Left ventricle myocardium inferior (tissue), 1 donor: Measurements from ENCODE around the gene CRYL1. TPM values are rescaled to one million over a fixed set of nuclear protein-coding genes. Genes with fewer than 3 reads are reported as not detected.

ENCODE experiments used
- DNase-seq: peaks from one replicate; pipeline ENCODE4 v3.0.0-alpha.2; 2020
- H3K27ac ChIP-seq: fragments of 200-600 bp; replicated peaks from 2 replicates; pipeline ENCODE4 v1.8.0; 2021
- H3K27me3 ChIP-seq: fragments of 200-600 bp; 2 replicates; pipeline ENCODE4 v1.8.0; 2021; ENCODE audit warnings: low read depth
- H3K36me3 ChIP-seq: fragments of 200-600 bp; 2 replicates; pipeline ENCODE4 v1.8.0; 2021
- H3K4me1 ChIP-seq: fragments of 200-600 bp; 2 replicates; pipeline ENCODE4 v1.8.0; 2021
- H3K4me3 ChIP-seq: fragments of 200-600 bp; 2 replicates; pipeline ENCODE4 v1.8.0; 2021; ENCODE audit warnings: mild to moderate bottlenecking, moderate library complexity
- H3K9me3 ChIP-seq: fragments of 200-600 bp; replicated peaks from 2 replicates; pipeline ENCODE4 v1.8.0; 2021
- CTCF ChIP-seq: fragments of 200-600 bp; IDR thresholded peaks from 2 replicates; pipeline ENCODE4 v1.8.0; 2021; ENCODE audit warnings: antibody characterized with exemption, mild to moderate bottlenecking, borderline replicate concordance
- intact Hi-C: fragments of 100-400 bp; cut with micrococcal nuclease; formaldehyde crosslinking; loops from one replicate; pipeline ENCODE4 v1.11.0; 2022
- total RNA-seq: library from RNA; stranded (reverse); fragmentation: NEBNext Ultra II Directional; extraction: Animal tissue kit (Norgen Biotek cat#: 25700); gene quantifications from one replicate; pipeline ENCODE4 v1.2.1, GENCODE V29; 2021
- donor health status: DM: no; HTN: yes; CAD: no; lungs with severe emphysema.

Gene CRYL1
- total RNA-seq, 1 donor from 2014 or later, result 20.5 TPM

DNA sequence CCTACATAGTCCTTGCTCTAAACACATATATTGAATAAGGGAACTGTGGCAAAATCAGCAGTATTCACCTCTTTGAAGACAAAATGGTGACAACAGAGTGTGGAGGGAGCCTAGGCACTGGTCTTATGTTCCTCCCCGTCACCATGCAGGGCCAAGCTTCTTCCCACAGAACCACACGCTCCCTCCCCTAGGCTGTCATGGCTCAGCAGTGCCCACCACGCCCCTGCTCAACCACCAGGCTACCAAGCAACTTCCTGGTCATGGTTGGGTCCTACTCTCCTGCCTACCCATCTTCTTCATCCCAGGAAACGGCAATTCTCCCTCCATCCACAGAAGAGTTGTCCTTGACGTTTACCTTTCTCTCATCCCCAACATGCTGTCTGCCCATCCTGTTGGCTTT is 126.1 kb downstream of the CRYL1 start:
- no peak overlapping the region for H3K4me3 ChIP-seq
- no peak for TF ChIP-seq CTCF
- no peaks in the 10 kb centered on the region for H3K4me1 ChIP-seq
- intact Hi-C loops, result no loop called here
- H3K9me3 ChIP-seq, result no peaks in the 10 kb centered on the region
- no peak for DNase-seq
- H3K27ac ChIP-seq, result no peak overlapping the region
- peaks cover 19% of the 10 kb centered on the region for H3K36me3 ChIP-seq
- no peaks in the 10 kb centered on the region for H3K27me3 ChIP-seq

DNA sequence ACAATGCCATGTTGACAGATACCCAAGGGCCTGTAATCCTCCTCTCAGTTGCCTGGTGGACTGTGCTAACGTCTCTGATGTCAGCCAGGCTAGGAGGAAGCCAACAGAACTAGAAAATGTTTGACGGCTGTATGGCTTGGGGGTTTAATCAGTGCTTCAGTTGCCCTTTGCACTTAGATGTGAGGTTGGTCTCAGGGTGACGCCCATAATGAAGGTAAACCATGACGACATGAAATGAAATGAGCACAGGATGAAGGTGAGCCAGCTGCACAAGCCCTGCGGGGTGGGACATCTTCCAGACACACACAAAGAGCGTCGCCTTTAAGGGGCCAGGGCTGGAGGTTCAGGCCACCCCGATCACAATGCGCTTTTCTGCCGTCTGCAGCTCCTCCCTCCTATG is 127.2 kb downstream of the CRYL1 start:
- Histone ChIP-seq H3K27me3 (no peaks in the 10 kb centered on the region), H3K4me3 (no peak overlapping the region), H3K9me3 (no peaks in the 10 kb centered on the region), H3K4me1 (no peaks in the 10 kb centered on the region), H3K27ac (no peak overlapping the region), H3K36me3 (peaks cover 8% of the 10 kb centered on the region)
- TF ChIP-seq CTCF, result no peak
- intact Hi-C loops, result no loop called here
- no peak for DNase-seq

DNA sequence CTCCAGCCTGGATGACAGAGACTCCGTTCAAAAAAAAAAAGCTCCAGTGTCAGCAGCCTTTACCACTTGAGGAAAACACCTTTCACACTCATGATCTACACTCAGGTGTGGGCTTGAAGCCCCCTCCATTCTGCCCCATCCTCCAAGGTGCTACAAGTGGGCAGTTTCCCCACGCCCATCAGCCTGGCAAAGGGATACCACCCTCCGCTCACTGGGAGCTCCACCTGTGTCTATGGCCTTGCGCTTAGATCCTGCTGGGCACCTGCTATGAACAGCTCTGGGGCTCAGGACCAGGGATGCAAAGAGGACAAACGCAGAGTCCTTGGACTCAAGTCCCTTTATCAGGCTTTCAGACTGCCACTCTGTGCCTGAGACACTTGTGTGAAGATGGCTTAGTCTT is 127.8 kb downstream of the CRYL1 start:
- intact Hi-C loops, result no loop called here

GRCh38 chr13:20395061-20395916 is 130.4 kb downstream of the CRYL1 start:
- H3K4me1 ChIP-seq, result no peaks in the 10 kb centered on the region
- DNase-seq, result no peak
- no peak overlapping the region for H3K27ac ChIP-seq
- intact Hi-C loops, result no loop called here
- H3K27me3 ChIP-seq, result no peaks in the 10 kb centered on the region
- no peaks in the 10 kb centered on the region for H3K36me3 ChIP-seq
- no peak for TF ChIP-seq CTCF
- no peaks in the 10 kb centered on the region for H3K9me3 ChIP-seq
- no peak overlapping the region for H3K4me3 ChIP-seq

More for the DNA sequence above, 127.8 kb downstream of the CRYL1 start:
- Histone ChIP-seq H3K27ac (no peak overlapping the region), H3K4me1 (no peaks in the 10 kb centered on the region), H3K9me3 (no peaks in the 10 kb centered on the region), H3K36me3 (peaks cover 3% of the 10 kb centered on the region), H3K4me3 (no peak overlapping the region), H3K27me3 (no peaks in the 10 kb centered on the region)
- no peak for TF ChIP-seq CTCF
- DNase-seq, result no peak

DNA sequence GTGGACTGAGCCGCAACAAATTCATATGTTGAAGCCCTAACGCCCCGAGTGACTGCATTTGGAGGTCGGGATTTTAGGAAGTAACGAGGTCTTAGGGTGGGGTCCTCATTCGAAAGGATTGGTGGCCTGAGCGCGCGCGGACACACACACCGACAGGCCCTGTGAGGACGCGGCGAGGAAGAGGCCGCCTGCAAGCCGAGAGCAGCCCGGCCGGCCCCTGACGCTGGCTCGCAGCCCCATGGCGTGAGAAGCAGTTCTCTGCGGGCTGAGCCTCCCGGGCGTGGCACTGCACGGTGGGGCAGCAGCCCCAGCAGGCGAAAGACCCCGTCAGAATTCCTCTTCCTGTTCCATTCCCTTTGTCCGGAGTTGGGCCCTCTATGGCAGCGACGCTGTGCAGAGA is 131.2 kb downstream of the CRYL1 start:
- intact Hi-C loops, result no loop called here
- no peak for DNase-seq
- no peak for TF ChIP-seq CTCF

More for the DNA sequence above, 131.2 kb downstream of the CRYL1 start:
- no peaks in the 10 kb centered on the region for H3K27me3 ChIP-seq
- no peaks in the 10 kb centered on the region for H3K9me3 ChIP-seq
- H3K36me3 ChIP-seq, result no peaks in the 10 kb centered on the region
- H3K4me3 ChIP-seq, result no peak overlapping the region
- H3K4me1 ChIP-seq, result no peaks in the 10 kb centered on the region
- H3K27ac ChIP-seq, result no peak overlapping the region
